ENCODE results near the gene CDV3. TPM values are rescaled to one million over a fixed set of nuclear protein-coding genes. Genes with fewer than 3 reads are reported as not detected.
"Not testable (repeated sequence)": the region's sequence is repeated elsewhere in the genome, so short reads cannot be mapped to it uniquely, and the experiment has no call there.

CDV3 gene, protein sequence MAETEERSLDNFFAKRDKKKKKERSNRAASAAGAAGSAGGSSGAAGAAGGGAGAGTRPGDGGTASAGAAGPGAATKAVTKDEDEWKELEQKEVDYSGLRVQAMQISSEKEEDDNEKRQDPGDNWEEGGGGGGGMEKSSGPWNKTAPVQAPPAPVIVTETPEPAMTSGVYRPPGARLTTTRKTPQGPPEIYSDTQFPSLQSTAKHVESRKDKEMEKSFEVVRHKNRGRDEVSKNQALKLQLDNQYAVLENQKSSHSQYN
- total RNA-seq (2022) = 260 and 284 TPM in 2 replicates
- Bru-seq, nascent RNA = percentile 98 among the genes with signal in this experiment
- BruChase-seq, experiment 1, labeled RNA remaining after a 2-hour chase = percentile 99 among the genes with signal in this experiment
- percentile 99 among the genes with signal in this experiment for BruChase-seq, experiment 2, labeled RNA remaining after a 6-hour chase
- long read RNA-seq, transcript CDV3-203 (5 exons, 955 nt) = major isoform, 39 of 156 reads
- long read RNA-seq, transcript CDV3-201 (5 exons, 3,307 nt) = minor isoform, 26 of 156 reads
- long read RNA-seq, partial matches to known transcripts = 13 of 156 reads
- long read RNA-seq, other reads (novel, unspliced or antisense) = 78 of 156 reads

DNA sequence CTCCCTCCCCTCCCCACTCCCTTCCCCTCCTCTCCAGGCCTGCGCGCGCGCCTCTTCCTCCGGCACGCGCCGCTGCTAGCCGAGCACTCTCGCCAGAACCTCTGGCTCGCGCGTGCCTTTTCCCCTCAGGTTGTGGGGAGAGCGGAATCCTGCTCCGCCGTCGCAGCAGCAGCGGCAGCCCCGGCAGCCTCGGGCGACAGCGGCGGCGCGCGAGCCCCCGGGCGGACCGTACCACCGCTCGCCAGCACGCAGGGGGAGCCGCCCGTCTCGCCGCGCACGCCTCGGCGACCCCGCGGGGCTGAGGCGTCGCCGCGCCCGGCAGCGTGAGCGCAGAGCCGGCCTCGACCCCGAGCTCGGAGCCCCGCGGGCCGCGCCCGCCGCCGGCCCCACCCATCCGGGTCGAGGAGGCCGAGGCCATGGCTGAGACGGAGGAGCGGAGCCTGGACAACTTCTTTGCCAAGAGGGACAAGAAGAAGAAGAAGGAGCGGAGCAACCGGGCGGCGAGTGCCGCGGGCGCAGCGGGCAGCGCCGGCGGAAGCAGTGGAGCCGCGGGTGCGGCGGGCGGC is at the start of gene CDV3:
TSS of gene CDV3 (plus strand) at position 58 of the 566 bp plus-strand sequence. CDS start at position 417, 359 bp downstream.
- Histone ChIP-seq H3K9me3 (no peaks in the 10 kb centered on the region), H3K36me3 (ENCODE audit: control insufficient read depth, insufficient read depth, low read length) (no peaks in the 10 kb centered on the region; the same call in none of the 2 replicates), H3K27me3 (replicated peaks; ENCODE audit: control insufficient read depth, insufficient read depth, low read length) (no peaks in the 10 kb centered on the region), H3K4me3 (ENCODE audit: low read depth, low read length) (peak within 1 kb of the TSS; percentile 96), H3K4me1 (peaks cover 56% of the 10 kb centered on the region)
- Mint-ChIP-seq H3K27ac (ENCODE audit: unreplicated experiment) (peak within 1 kb of the TSS; percentile 96), H3K4me3 (ENCODE audit: unreplicated experiment) (peak within 1 kb of the TSS; percentile 81), H3K36me3 (ENCODE audit: insufficient read depth, unreplicated experiment) (peaks cover 64% of the 10 kb centered on the region), H3K4me1 (ENCODE audit: low read depth, unreplicated experiment) (peaks cover 27% of the 10 kb centered on the region), H3K27me3 (ENCODE audit: insufficient read depth, unreplicated experiment) (no peaks in the 10 kb centered on the region), H3K9me3 (ENCODE audit: unreplicated experiment) (no peaks in the 10 kb centered on the region)
- intact Hi-C loops (cut with micrococcal nuclease; ENCODE audit: unreplicated experiment) = loop anchor here (1.0 to 10.0 kb wide), 6 partner anchors 9 to 849 kb away; partner anchors contain the start of gene NPHP3
- ChIA-PET CTCF (interaction anchor here (0.6 to 1.9 kb wide), 14 partner anchors 9 to 847 kb away, joined by 3 to 17 read pairs (median 3); no protein-coding TSS in a partner anchor), POLR2A (interaction anchor here (0.6 to 1.7 kb wide), 16 partner anchors 9 to 851 kb away, joined by 3 to 31 read pairs (median 5); no protein-coding TSS in a partner anchor)
- TF ChIP-seq, protein P1, sequence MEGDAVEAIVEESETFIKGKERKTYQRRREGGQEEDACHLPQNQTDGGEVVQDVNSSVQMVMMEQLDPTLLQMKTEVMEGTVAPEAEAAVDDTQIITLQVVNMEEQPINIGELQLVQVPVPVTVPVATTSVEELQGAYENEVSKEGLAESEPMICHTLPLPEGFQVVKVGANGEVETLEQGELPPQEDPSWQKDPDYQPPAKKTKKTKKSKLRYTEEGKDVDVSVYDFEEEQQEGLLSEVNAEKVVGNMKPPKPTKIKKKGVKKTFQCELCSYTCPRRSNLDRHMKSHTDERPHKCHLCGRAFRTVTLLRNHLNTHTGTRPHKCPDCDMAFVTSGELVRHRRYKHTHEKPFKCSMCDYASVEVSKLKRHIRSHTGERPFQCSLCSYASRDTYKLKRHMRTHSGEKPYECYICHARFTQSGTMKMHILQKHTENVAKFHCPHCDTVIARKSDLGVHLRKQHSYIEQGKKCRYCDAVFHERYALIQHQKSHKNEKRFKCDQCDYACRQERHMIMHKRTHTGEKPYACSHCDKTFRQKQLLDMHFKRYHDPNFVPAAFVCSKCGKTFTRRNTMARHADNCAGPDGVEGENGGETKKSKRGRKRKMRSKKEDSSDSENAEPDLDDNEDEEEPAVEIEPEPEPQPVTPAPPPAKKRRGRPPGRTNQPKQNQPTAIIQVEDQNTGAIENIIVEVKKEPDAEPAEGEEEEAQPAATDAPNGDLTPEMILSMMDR (IDR thresholded peaks at IDR 0.05; ENCODE audit: insufficient read depth in 1 of 2, low read depth in 1 of 2, low read length in 1 of 2, severe bottlenecking in 1 of 2, unreplicated experiment in 1 of 2) = no peak
- BruUV-seq (replicated peaks) = no TSS peak
- DNase-seq = no peak

DNA sequence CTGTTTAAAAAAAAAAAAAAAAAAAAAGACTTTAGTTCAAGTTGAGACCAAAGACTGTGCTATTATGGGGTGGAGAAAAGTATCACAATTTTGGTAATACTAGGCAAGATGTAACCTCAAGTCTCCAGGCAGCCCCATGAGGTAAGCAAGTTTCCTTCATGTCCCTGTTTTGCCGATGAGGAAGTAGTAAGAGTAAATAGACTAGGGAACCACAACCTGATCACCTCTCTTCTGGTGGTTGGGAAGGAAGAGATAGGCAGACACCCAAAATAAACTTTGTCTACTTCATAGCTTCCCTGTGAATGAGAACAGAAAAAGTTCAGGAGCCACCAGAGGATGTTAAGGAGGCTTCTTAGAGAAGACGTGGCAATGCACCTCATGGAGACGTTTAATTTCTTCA is 49.7 kb upstream of the CDV3 start:
- DNase-seq; H3K27me3 ChIP-seq (replicated peaks; ENCODE audit: control insufficient read depth, insufficient read depth, low read length); H3K27ac Mint-ChIP-seq (ENCODE audit: unreplicated experiment); BruUV-seq (replicated peaks); H3K4me3 ChIP-seq (ENCODE audit: low read depth, low read length); H3K9me3 ChIP-seq; H3K27me3 Mint-ChIP-seq (ENCODE audit: insufficient read depth, unreplicated experiment); CTCF ChIA-PET; intact Hi-C loops (cut with micrococcal nuclease; ENCODE audit: unreplicated experiment); H3K36me3 Mint-ChIP-seq (ENCODE audit: insufficient read depth, unreplicated experiment); POLR2A ChIA-PET; H3K4me3 Mint-ChIP-seq (ENCODE audit: unreplicated experiment); H3K9me3 Mint-ChIP-seq (ENCODE audit: unreplicated experiment); H3K4me1 ChIP-seq; H3K36me3 ChIP-seq (ENCODE audit: control insufficient read depth, insufficient read depth, low read length): not testable (repeated sequence)
- H3K4me1 Mint-ChIP-seq (ENCODE audit: low read depth, unreplicated experiment) = peaks cover 13% of the 10 kb centered on the region

GRCh38 chr3:133525435-133525834 is 48.1 kb upstream of the CDV3 start:
- no peaks in the 10 kb centered on the region for H3K36me3 ChIP-seq (ENCODE audit: control insufficient read depth, insufficient read depth, low read length)
- POLR2A ChIA-PET = no interaction called here
- Mint-ChIP-seq H3K36me3 (ENCODE audit: insufficient read depth, unreplicated experiment) (no peaks in the 10 kb centered on the region), H3K4me3 (ENCODE audit: unreplicated experiment) (no peak overlapping the region), H3K27ac (ENCODE audit: unreplicated experiment) (no peak overlapping the region), H3K9me3 (ENCODE audit: unreplicated experiment) (peaks cover 8% of the 10 kb centered on the region), H3K4me1 (ENCODE audit: low read depth, unreplicated experiment) (peaks cover 19% of the 10 kb centered on the region), H3K27me3 (ENCODE audit: insufficient read depth, unreplicated experiment) (no peaks in the 10 kb centered on the region)
- no peaks in the 10 kb centered on the region for H3K27me3 ChIP-seq (replicated peaks; ENCODE audit: control insufficient read depth, insufficient read depth, low read length)
- no TSS peak for BruUV-seq (replicated peaks)
- CTCF ChIA-PET = no interaction called here
- no peak overlapping the region for H3K4me3 ChIP-seq (ENCODE audit: low read depth, low read length)
- H3K9me3 ChIP-seq = 0 out of 2 replicates have a peak, but pooled peaks cover 4% of the 10 kb centered on the region
- no peaks in the 10 kb centered on the region for H3K4me1 ChIP-seq
- TF ChIP-seq, protein P1 (IDR thresholded peaks at IDR 0.05; ENCODE audit: insufficient read depth in 1 of 2, low read depth in 1 of 2, low read length in 1 of 2, severe bottlenecking in 1 of 2, unreplicated experiment in 1 of 2) = no peak
- DNase-seq = no peak
- intact Hi-C loops (cut with micrococcal nuclease; ENCODE audit: unreplicated experiment) = no loop called here

Data from Caco-2 (cell line).